Measurements from ENCODE around the gene SLC44A3. TPM values are rescaled to one million over a fixed set of nuclear protein-coding genes. Genes with fewer than 3 reads are reported as not detected.

SLC44A3 gene
- total and polyA plus RNA-seq, 2 of the 13 experiments (the other 11 are each of a cell fraction or from before 2014, with no cell fraction given): 6.8 to 14.1 TPM

DNA sequence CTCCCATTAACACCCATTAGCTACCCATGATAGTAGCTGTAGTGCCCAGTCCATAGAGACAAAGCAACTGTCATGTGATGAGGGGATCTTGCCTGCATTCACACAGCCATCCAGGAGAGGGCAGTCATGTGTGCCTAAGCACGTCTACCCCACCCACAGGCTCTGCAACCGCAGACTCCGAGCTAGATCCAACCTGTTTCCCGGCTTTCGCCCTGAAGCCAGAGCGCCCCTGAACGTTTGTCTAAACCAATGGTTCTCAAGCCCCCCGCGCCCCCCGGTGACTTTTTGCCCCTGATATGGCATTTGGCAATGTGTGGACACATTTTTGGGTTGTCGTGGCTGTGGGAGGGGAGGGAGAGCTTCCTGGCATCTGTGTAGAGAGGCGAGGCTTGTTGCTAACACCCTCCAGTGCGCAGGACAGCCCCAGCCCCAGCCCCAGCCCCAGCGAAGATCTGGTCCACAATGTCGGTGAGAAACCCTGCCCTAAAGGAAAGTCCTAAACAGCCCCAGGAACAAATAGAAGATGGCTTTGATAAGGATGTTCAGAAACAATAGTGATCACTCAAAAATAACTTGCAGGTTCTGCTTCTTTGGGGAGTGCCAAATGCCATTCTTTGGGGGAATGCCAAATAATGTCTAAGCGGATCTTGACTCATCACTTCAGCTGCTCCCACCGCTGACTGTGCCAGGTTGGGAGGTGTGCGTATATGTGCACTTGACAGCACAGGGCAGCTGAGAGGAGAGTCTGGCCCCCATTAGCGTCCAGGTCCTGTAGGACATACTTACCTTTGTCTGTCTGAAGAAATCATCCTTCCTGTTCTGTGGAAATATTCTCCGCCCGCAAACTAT lies 34.5 kb downstream of the SLC44A3 start (continued):
- TF ChIP-seq MEIS2 (CRISPR knock-in tag; IDR thresholded peaks at IDR 0.05): no peak
- TF ChIP-seq HNRNPK (IDR thresholded peaks at IDR 0.05; ENCODE audit: low read depth, low read length, poor library complexity, severe bottlenecking): no peak
- TF ChIP-seq ZBTB7A (CRISPR knock-in tag; IDR thresholded peaks at IDR 0.05): no peak
- TF ChIP-seq FOXA3 (CRISPR knock-in tag; IDR thresholded peaks at IDR 0.05): peak; percentile 50
- TF ChIP-seq GATAD2A (CRISPR knock-in tag; IDR thresholded peaks at IDR 0.05): no peak
- no peak for TF ChIP-seq HNF4G (IDR thresholded peaks at IDR 0.05; ENCODE audit: borderline replicate concordance, low read depth, low read length)
- no peak for TF ChIP-seq HNF4G (CRISPR knock-in tag; IDR thresholded peaks at IDR 0.05; ENCODE audit: borderline replicate concordance, low read depth)
- TF ChIP-seq CENPX (CRISPR knock-in tag; IDR thresholded peaks at IDR 0.05): no peak
- TF ChIP-seq, protein P1, sequence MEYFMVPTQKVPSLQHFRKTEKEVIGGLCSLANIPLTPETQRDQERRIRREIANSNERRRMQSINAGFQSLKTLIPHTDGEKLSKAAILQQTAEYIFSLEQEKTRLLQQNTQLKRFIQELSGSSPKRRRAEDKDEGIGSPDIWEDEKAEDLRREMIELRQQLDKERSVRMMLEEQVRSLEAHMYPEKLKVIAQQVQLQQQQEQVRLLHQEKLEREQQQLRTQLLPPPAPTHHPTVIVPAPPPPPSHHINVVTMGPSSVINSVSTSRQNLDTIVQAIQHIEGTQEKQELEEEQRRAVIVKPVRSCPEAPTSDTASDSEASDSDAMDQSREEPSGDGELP (IDR thresholded peaks at IDR 0.05; ENCODE audit: borderline replicate concordance, low read depth): no peak
- peak; percentile 71 for TF ChIP-seq KDM2A (CRISPR knock-in tag; IDR thresholded peaks at IDR 0.05; ENCODE audit: borderline replicate concordance, low read depth)
- TF ChIP-seq FOXK1 (CRISPR knock-in tag; IDR thresholded peaks at IDR 0.05; ENCODE audit: borderline replicate concordance, low read depth): peak; percentile 19; the same call in 1 of the 2 replicates
- TF ChIP-seq SIX1 (CRISPR knock-in tag; IDR thresholded peaks at IDR 0.05; ENCODE audit: borderline replicate concordance): no peak
- no peak; the same call in 1 of the 2 replicates for TF ChIP-seq FOXC1 (CRISPR knock-in tag; IDR thresholded peaks at IDR 0.05; ENCODE audit: borderline replicate concordance)

All from HepG2 (cell line).